ENCODE measurements around the gene BCORL1. TPM values are rescaled to one million over a fixed set of nuclear protein-coding genes. Genes with fewer than 3 reads are reported as not detected.

The BCORL1 gene
- 1 to 10 TPM; 3.0 to 4.4 TPM for total RNA-seq

GRCh38 chrX:129982300-129983251, at the start of gene BCORL1:
BCORL1 (plus strand) TSS chrX:129982635; CDS start chrX:130005232, 22,597 bp downstream.
- TF ChIP-seq POLR2A (IDR thresholded peaks at IDR 0.05), result peak; percentile 69 to 93 (median 93)
- TF ChIP-seq, protein P1, sequence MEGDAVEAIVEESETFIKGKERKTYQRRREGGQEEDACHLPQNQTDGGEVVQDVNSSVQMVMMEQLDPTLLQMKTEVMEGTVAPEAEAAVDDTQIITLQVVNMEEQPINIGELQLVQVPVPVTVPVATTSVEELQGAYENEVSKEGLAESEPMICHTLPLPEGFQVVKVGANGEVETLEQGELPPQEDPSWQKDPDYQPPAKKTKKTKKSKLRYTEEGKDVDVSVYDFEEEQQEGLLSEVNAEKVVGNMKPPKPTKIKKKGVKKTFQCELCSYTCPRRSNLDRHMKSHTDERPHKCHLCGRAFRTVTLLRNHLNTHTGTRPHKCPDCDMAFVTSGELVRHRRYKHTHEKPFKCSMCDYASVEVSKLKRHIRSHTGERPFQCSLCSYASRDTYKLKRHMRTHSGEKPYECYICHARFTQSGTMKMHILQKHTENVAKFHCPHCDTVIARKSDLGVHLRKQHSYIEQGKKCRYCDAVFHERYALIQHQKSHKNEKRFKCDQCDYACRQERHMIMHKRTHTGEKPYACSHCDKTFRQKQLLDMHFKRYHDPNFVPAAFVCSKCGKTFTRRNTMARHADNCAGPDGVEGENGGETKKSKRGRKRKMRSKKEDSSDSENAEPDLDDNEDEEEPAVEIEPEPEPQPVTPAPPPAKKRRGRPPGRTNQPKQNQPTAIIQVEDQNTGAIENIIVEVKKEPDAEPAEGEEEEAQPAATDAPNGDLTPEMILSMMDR (IDR thresholded peaks at IDR 0.05), result no peak
- Histone ChIP-seq H3K9me3 (no peaks in the 10 kb centered on the region), H3K27ac (peak within 1 kb of the TSS in 2 of 4 donors; percentile 44 to 56), H3K36me3 (replicated peaks in 1 of 2; ENCODE audit: insufficient read depth in 1 of 2, low read depth in 2 of 2) (no peaks in the 10 kb centered on the region), H3K4me1 (peaks cover 5% of the 10 kb centered on the region), H3K4me3 (peak within 1 kb of the TSS; percentile 4 to 32), H3K27me3 (no peaks in the 10 kb centered on the region)
- peak; percentile 90 for ATAC-seq
- peak; percentile 87 to 92 (median 90) for DNase-seq
- 0 to 1% methylated on average over 35 of the region's 74 CpGs for WGBS, 2 donors
- intact Hi-C loops (cut with DNase I), result no loop called here

GRCh38 chrX:129932821-129933321, 49.6 kb upstream of the BCORL1 start:
- no peaks in the 10 kb centered on the region for H3K9me3 ChIP-seq
- 11% methylated on average over 7 of the region's 47 CpGs; no CpG with 5 or more reads in 1 of the 2 donors for WGBS, 2 donors
- no peaks in the 10 kb centered on the region for H3K36me3 ChIP-seq (replicated peaks in 1 of 2; ENCODE audit: insufficient read depth in 1 of 2, low read depth in 2 of 2)
- H3K27me3 ChIP-seq, result no peaks in the 10 kb centered on the region
- no peak for TF ChIP-seq POLR2A (IDR thresholded peaks at IDR 0.05)
- ATAC-seq (peak; percentile 0), DNase-seq (peak in 3 of 4 donors; percentile 9 to 17 (median 17))
- H3K27ac ChIP-seq, result peak overlapping the region in 3 of 4 donors; percentile 16 to 50 (median 45)
- no peak overlapping the region for H3K4me3 ChIP-seq
- H3K4me1 ChIP-seq, result no peaks in the 10 kb centered on the region
- intact Hi-C loops (cut with DNase I), result no loop called here

DNA sequence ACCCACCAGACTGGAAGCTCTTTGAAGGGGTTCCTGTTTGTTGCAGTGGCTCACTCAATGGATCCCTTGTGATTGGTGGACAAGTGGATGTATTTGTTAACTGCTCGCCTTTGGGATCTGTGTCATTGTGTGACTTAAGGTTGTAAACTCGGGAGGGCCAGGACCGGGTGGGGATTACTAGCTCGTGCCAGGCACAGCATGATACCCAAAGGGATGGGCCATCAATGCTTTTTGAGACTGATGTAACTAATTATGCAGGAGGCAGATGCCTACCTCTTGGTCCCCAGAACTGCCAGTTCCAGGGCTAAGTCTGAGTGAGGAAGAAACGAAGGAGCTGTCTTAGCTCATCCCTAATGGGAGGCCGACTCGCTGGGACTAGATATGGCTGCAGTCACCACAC, 48.7 kb upstream of the BCORL1 start:
- H3K27me3 ChIP-seq, result no peaks in the 10 kb centered on the region
- intact Hi-C loops (cut with DNase I), result no loop called here
- H3K4me3 ChIP-seq, result no peak overlapping the region
- DNase-seq (no peak), ATAC-seq (no peak)
- no peaks in the 10 kb centered on the region for H3K36me3 ChIP-seq (replicated peaks in 1 of 2; ENCODE audit: insufficient read depth in 1 of 2, low read depth in 2 of 2)
- 49% methylated on average over 6 of the region's 7 CpGs; no CpG with 5 or more reads in 1 of the 2 donors for WGBS, 2 donors
- H3K4me1 ChIP-seq, result no peaks in the 10 kb centered on the region
- H3K27ac ChIP-seq, result no peak overlapping the region
- no peaks in the 10 kb centered on the region for H3K9me3 ChIP-seq
- TF ChIP-seq, protein P1 (IDR thresholded peaks at IDR 0.05), result no peak
- no peak for TF ChIP-seq POLR2A (IDR thresholded peaks at IDR 0.05)

GRCh38 chrX:129934461-129934860, 48.0 kb upstream of the BCORL1 start:
- H3K27me3 ChIP-seq, result no peaks in the 10 kb centered on the region
- DNase-seq (no peak), ATAC-seq (no peak)
- H3K36me3 ChIP-seq (replicated peaks in 1 of 2; ENCODE audit: insufficient read depth in 1 of 2, low read depth in 2 of 2), result no peaks in the 10 kb centered on the region
- H3K9me3 ChIP-seq, result no peaks in the 10 kb centered on the region
- TF ChIP-seq POLR2A (IDR thresholded peaks at IDR 0.05), result no peak
- TF ChIP-seq, protein P1 (IDR thresholded peaks at IDR 0.05), result no peak
- no peaks in the 10 kb centered on the region for H3K4me1 ChIP-seq
- H3K4me3 ChIP-seq, result no peak overlapping the region
- H3K27ac ChIP-seq, result no peak overlapping the region
- intact Hi-C loops (cut with DNase I), result no loop called here
- 89% methylated on average over 8 of the region's 10 CpGs; no CpG with 5 or more reads in 1 of the 2 donors for WGBS, 2 donors

DNA sequence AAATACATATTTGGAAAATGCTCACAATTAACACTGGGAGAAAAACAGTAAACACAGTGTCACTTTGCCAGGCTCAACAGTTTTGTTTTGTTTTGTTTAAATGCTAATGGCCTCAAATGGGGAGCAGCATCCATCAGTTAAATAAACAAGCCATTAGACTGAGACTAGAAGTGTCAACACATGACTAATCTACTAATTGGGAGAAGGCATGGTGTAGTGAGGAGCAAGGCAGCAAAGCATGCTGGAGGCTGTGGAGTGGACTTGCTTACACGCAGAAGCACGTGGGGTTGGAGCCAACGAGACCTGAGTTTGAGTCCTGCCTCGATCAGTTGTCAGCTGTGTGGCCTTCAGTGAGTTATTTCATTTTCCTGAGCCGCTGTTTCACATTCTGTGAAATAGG, 47.5 kb upstream of the BCORL1 start:
- intact Hi-C loops (cut with DNase I), result no loop called here
- whole genome bisulfite sequencing, 2 donors, result 60% methylated on average over 1 of the region's 5 CpGs; no CpG with 5 or more reads in 1 of the 2 donors
- no peak overlapping the region for H3K27ac ChIP-seq
- no peaks in the 10 kb centered on the region for H3K9me3 ChIP-seq
- no peaks in the 10 kb centered on the region for H3K27me3 ChIP-seq
- DNase-seq (no peak), ATAC-seq (no peak)
- H3K4me3 ChIP-seq, result no peak overlapping the region
- no peak for TF ChIP-seq POLR2A (IDR thresholded peaks at IDR 0.05)
- TF ChIP-seq, protein P1 (IDR thresholded peaks at IDR 0.05), result no peak
- H3K4me1 ChIP-seq, result no peaks in the 10 kb centered on the region
- H3K36me3 ChIP-seq (replicated peaks in 1 of 2; ENCODE audit: insufficient read depth in 1 of 2, low read depth in 2 of 2), result no peaks in the 10 kb centered on the region

All from body of pancreas (tissue), 4 donors.